Mesothelial cell of epicardium (in vitro differentiated cells): ENCODE data around the gene FGGY. TPM values are rescaled to one million over a fixed set of nuclear protein-coding genes. Genes with fewer than 3 reads are reported as not detected.
A peak's percentile ranks its signal among the peaks of the same experiment; 100 is the strongest.

Experiments
- DNase-seq, 2 experiments: peaks; one replicate each; pipeline ENCODE4 v3.0.0; 2021; ENCODE audit warnings: low spot score in 2 of 2; ENCODE audit not compliant: unreplicated experiment in 2 of 2
- H3K27ac Mint-ChIP-seq: 2 replicates; pipeline ENCODE4 v1.8.0; 2021; ENCODE audit warnings: mixed read lengths
- H3K27me3 Mint-ChIP-seq: 2 replicates; pipeline ENCODE4 v1.8.0; 2021; ENCODE audit warnings: low read depth, mixed read lengths
- H3K36me3 Mint-ChIP-seq: 2 replicates; pipeline ENCODE4 v1.8.0; 2021; ENCODE audit warnings: mixed read lengths
- H3K4me1 Mint-ChIP-seq: 2 replicates; pipeline ENCODE4 v1.8.0; 2021; ENCODE audit warnings: mixed read lengths
- H3K4me3 Mint-ChIP-seq: 2 replicates; pipeline ENCODE4 v1.8.0; 2021; ENCODE audit warnings: mild to moderate bottlenecking, moderate library complexity, mixed read lengths
- H3K9me3 Mint-ChIP-seq: 2 replicates; pipeline ENCODE4 v1.8.0; 2021; ENCODE audit warnings: mixed read lengths
- total RNA-seq: library from RNA; stranded (reverse); gene quantifications from 3 replicates; pipeline ENCODE4 v1.2.1, GENCODE V29; 2021
- TF ChIP-seq, protein P1 (sequence below): fragments of 200-600 bp; sonication (generic); IDR thresholded peaks from one replicate; pipeline ENCODE4 v1.5.0; 2021; ENCODE audit warnings: antibody characterized with exemption; ENCODE audit not compliant: unreplicated experiment

FGGY gene
- total RNA-seq, 1 donor from 2014 or later, result 21.8 TPM

DNA sequence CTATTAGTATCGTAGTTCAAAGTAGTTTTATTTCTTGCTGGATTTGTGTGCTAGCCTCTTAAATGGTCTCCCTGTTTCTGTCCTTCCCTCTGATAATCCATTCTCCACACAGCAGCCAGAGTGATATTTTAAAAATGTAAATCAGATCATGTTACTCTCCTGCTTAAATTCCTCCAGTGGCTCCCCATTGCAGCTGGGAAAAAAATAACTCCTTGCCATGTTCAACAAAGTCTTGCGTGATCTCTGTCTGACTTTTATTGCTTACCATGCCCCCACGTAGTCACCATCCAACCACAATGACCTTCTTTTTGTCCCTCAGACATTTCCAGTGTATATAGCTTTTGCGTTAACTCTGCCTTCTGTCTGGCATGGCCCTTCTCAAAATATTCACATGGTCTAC, 178.8 kb downstream of the FGGY start:
- TF ChIP-seq, protein P1, sequence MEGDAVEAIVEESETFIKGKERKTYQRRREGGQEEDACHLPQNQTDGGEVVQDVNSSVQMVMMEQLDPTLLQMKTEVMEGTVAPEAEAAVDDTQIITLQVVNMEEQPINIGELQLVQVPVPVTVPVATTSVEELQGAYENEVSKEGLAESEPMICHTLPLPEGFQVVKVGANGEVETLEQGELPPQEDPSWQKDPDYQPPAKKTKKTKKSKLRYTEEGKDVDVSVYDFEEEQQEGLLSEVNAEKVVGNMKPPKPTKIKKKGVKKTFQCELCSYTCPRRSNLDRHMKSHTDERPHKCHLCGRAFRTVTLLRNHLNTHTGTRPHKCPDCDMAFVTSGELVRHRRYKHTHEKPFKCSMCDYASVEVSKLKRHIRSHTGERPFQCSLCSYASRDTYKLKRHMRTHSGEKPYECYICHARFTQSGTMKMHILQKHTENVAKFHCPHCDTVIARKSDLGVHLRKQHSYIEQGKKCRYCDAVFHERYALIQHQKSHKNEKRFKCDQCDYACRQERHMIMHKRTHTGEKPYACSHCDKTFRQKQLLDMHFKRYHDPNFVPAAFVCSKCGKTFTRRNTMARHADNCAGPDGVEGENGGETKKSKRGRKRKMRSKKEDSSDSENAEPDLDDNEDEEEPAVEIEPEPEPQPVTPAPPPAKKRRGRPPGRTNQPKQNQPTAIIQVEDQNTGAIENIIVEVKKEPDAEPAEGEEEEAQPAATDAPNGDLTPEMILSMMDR, result no peak
- Mint-ChIP-seq H3K27ac (peak overlapping the region; percentile 26), H3K9me3 (peaks cover 6% of the 10 kb centered on the region), H3K36me3 (peaks cover 10% of the 10 kb centered on the region), H3K4me3 (no peak overlapping the region), H3K27me3 (no peaks in the 10 kb centered on the region), H3K4me1 (peaks cover 13% of the 10 kb centered on the region)
- DNase-seq, result no peak

DNA sequence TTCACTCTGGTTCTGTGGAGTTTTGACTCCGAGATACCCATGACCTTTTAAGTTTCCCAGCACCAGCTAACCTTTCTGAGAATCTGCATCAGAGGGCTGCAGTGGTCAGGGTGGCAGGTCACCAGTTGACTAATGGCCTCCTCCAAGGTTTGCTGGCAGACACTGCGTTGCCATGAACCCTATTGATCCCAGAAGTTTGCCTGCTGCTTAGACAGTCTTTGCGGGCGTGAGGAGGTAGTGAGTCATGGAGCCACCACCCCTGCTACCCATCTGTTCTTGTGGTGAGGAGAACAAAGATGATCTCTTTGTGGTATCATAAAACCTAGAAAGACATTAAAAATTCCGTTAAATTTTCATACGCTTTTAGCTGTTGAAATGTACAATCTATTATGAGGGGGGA, 180.4 kb downstream of the FGGY start:
- Mint-ChIP-seq H3K4me1 (peaks cover 13% of the 10 kb centered on the region), H3K36me3 (peaks cover 3% of the 10 kb centered on the region), H3K27ac (no peak overlapping the region), H3K9me3 (no peaks in the 10 kb centered on the region), H3K4me3 (no peak overlapping the region), H3K27me3 (no peaks in the 10 kb centered on the region)
- TF ChIP-seq, protein P1, result no peak
- DNase-seq, result no peak

DNA sequence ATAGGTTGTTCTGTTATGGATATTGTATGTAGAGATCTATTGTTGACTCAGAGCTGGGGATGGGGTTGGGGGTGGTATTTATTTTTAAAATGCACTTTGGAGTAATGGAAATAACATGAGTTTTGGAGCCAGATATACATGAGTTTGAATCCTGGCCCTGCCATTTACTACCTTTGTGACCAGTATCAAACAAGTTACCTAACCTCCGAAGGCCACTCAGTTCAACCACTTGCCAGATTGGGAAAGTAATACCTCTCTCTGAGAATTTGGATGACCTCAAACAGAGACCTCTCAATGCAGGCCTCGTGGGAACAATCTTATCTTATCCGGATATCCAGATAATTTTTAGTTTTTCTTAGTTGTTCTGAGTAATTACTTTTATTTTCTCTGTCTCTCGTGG, 181.0 kb downstream of the FGGY start:
- H3K27me3 Mint-ChIP-seq, result no peaks in the 10 kb centered on the region
- no peaks in the 10 kb centered on the region for H3K36me3 Mint-ChIP-seq
- no peaks in the 10 kb centered on the region for H3K9me3 Mint-ChIP-seq
- H3K4me3 Mint-ChIP-seq, result no peak overlapping the region
- no peak overlapping the region for H3K27ac Mint-ChIP-seq
- TF ChIP-seq, protein P1, result no peak
- no peak for DNase-seq
- peaks cover 13% of the 10 kb centered on the region for H3K4me1 Mint-ChIP-seq

DNA sequence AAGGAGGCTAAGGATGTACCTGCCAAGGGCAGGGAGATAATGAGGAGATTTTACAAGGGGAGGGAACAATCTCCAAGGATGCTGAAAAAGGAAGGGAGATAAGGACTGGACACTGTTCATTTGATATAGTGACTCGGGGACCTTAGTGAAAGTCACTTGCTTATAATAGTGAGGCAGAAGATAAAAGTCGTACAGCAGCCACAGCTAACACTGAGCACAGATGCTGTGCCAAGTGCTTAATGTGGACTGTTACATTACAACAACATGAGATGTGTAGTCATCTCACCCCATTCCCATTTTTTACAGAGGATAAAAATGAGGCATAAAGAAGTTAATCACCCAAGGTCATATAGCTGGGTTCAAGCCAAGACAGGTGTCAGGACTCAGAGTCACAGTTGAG, 181.9 kb downstream of the FGGY start:
- H3K27ac Mint-ChIP-seq, result no peak overlapping the region
- TF ChIP-seq, protein P1, result no peak
- H3K9me3 Mint-ChIP-seq, result no peaks in the 10 kb centered on the region
- DNase-seq, result no peak
- H3K36me3 Mint-ChIP-seq, result no peaks in the 10 kb centered on the region
- H3K27me3 Mint-ChIP-seq, result no peaks in the 10 kb centered on the region
- H3K4me1 Mint-ChIP-seq, result peaks cover 18% of the 10 kb centered on the region
- H3K4me3 Mint-ChIP-seq, result no peak overlapping the region

DNA sequence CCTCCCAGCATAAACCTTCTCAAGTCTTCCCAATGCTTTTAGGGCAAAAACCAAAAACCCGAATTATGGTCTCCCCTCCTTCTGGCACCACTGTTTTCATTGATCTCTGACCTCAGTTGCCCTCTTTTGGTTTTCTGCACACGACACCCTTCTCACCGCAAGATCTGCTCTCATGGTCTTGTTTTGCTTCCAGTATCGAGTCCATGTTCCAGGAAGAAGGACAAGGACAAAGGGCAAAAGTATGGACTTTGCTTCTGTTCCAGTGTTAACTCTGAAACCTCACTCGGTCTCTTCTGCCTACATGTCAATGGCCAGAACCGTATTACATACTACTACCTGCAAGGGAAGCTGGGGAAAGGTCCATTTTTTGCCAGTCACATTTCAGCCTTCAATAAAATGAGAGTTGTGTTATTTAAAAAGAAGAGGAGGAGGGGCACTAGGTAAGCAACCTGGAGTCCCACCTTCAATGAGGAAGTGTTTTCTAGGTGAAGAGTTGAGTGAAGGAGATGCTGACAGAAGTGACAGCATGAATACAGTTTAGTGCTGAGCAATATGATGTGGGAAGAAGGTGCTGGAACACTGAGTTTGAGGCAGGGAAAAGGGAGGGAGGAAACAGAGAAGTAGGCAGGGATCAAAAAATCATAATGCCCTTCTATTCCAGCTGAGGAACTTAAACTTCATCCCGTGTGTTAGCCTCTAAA, 183.4 kb downstream of the FGGY start:
- H3K4me3 Mint-ChIP-seq, result no peak overlapping the region
- TF ChIP-seq, protein P1, result no peak
- peaks cover 21% of the 10 kb centered on the region for H3K4me1 Mint-ChIP-seq
- no peaks in the 10 kb centered on the region for H3K27me3 Mint-ChIP-seq
- DNase-seq, result no peak
- no peak overlapping the region for H3K27ac Mint-ChIP-seq
- no peaks in the 10 kb centered on the region for H3K36me3 Mint-ChIP-seq
- no peaks in the 10 kb centered on the region for H3K9me3 Mint-ChIP-seq
